ENCODE measurements around the gene ALCAM. TPM values are rescaled to one million over a fixed set of nuclear protein-coding genes. Genes with fewer than 3 reads are reported as not detected.

Gene ALCAM
- total RNA-seq, 2 experiments from 2014 or later = 1.6 to 1.9 TPM

DNA sequence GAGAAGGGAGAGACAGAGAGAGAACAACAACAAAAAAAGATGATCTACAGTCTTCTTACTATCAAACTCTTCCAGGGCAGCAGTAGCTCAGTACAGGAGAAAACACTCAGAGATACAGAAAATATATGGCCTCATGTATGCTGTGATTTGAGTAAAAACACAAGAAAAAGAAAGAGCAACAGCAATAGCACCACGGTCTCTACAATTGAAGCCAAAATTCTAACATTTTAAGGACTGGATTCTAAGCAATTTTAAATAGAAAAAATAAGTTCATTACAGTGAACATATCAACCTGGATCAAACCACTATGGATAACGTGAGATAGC is 43.5 kb upstream of the ALCAM start:
- Histone ChIP-seq H3K27ac (ENCODE audit: low read depth in 1 of 2, low read length in 2 of 2) (no peak overlapping the region), H3K36me3 (ENCODE audit: insufficient read depth, low read length) (no peaks in the 10 kb centered on the region), H3K4me1 (ENCODE audit: insufficient read depth, low read length) (no peaks in the 10 kb centered on the region), H3K9me3 (ENCODE audit: control insufficient read depth in 1 of 2, insufficient read depth in 1 of 2, low read length in 2 of 2) (no peaks in the 10 kb centered on the region), H3K4me3 (ENCODE audit: low read length) (no peak overlapping the region), H3K27me3 (ENCODE audit: control insufficient read depth in 1 of 2, insufficient read depth in 2 of 2, low read length in 2 of 2) (no peaks in the 10 kb centered on the region)
- POLR2A ChIA-PET = interaction anchor here (0.6 kb wide), 1 partner anchor 1254 kb away, joined by 3 read pairs; no protein-coding TSS in a partner anchor
- no peak overlapping the region for H3K4me3 Mint-ChIP-seq
- intact Hi-C loops (cut with DNase I, micrococcal nuclease) = no loop called here
- no peak for TF ChIP-seq CTCF (IDR thresholded peaks at IDR 0.05)
- DNase-seq = no peak
- CTCF ChIA-PET = no interaction called here
- no peaks in the 10 kb centered on the region for H3K4me1 Mint-ChIP-seq (ENCODE audit: low read depth)
- no peaks in the 10 kb centered on the region for H3K9me3 Mint-ChIP-seq
- ATAC-seq (ENCODE audit: poor library complexity) = no peak
- H3K27ac Mint-ChIP-seq = no peak overlapping the region
- no peaks in the 10 kb centered on the region for H3K36me3 Mint-ChIP-seq (ENCODE audit: low read depth)
- peaks cover 9% of the 10 kb centered on the region for H3K27me3 Mint-ChIP-seq

- Mint-ChIP-seq H3K9me3 (no peaks in the 10 kb centered on the region), H3K36me3 (ENCODE audit: low read depth) (no peaks in the 10 kb centered on the region), H3K4me3 (no peak overlapping the region), H3K27me3 (peaks cover 9% of the 10 kb centered on the region), H3K27ac (no peak overlapping the region), H3K4me1 (ENCODE audit: low read depth) (no peaks in the 10 kb centered on the region)
- Histone ChIP-seq H3K4me3 (ENCODE audit: low read length) (no peak overlapping the region), H3K27ac (ENCODE audit: low read depth in 1 of 2, low read length in 2 of 2) (no peak overlapping the region), H3K9me3 (ENCODE audit: control insufficient read depth in 1 of 2, insufficient read depth in 1 of 2, low read length in 2 of 2) (no peaks in the 10 kb centered on the region), H3K27me3 (ENCODE audit: control insufficient read depth in 1 of 2, insufficient read depth in 2 of 2, low read length in 2 of 2) (no peaks in the 10 kb centered on the region), H3K36me3 (ENCODE audit: insufficient read depth, low read length) (no peaks in the 10 kb centered on the region), H3K4me1 (ENCODE audit: insufficient read depth, low read length) (no peaks in the 10 kb centered on the region)
- DNase-seq = no peak
- no peak for ATAC-seq (ENCODE audit: poor library complexity)
- POLR2A ChIA-PET = no interaction called here
- CTCF ChIA-PET = no interaction called here
- TF ChIP-seq CTCF (IDR thresholded peaks at IDR 0.05) = no peak
- intact Hi-C loops (cut with DNase I, micrococcal nuclease) = no loop called here
Measured at GRCh38 chr3:105324951-105325350, 41.8 kb upstream of the ALCAM start.

DNA sequence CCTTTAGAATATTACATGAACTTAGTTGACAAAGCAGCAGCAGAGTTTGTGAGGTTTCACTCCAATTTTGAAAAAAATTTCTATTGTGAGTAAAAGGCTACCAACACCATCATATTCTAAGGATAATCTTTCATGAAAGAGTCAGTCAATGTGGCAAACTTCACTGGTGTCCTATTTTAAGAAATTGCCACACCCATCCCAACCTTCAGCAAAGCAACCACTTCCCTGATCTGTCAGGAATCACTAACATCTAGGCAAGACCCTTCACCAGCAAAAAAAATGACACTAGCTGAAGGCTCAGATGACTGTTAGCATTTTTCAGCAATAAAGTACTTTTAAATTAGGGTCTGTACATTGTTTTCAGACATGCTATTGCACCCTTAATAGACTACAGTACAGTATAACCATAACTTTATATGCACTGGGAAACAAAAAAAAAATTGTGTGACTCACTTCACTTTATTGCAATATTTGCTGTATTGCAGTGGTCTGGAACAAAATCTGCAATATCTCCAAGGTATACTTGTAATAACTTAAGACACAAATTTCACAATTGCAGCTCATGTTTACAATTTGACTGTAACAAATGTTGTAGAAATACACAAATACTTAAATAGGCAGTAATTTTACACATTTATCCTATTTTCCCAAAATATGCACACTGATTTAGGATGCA is 38.9 kb upstream of the ALCAM start:
- Histone ChIP-seq H3K27ac (ENCODE audit: low read depth in 1 of 2, low read length in 2 of 2) (no peak overlapping the region), H3K4me1 (ENCODE audit: insufficient read depth, low read length) (no peaks in the 10 kb centered on the region), H3K27me3 (ENCODE audit: control insufficient read depth in 1 of 2, insufficient read depth in 2 of 2, low read length in 2 of 2) (no peaks in the 10 kb centered on the region), H3K9me3 (ENCODE audit: control insufficient read depth in 1 of 2, insufficient read depth in 1 of 2, low read length in 2 of 2) (no peaks in the 10 kb centered on the region), H3K4me3 (ENCODE audit: low read length) (no peak overlapping the region), H3K36me3 (ENCODE audit: insufficient read depth, low read length) (no peaks in the 10 kb centered on the region)
- CTCF ChIA-PET = no interaction called here
- Mint-ChIP-seq H3K27me3 (peaks cover 9% of the 10 kb centered on the region), H3K27ac (no peak overlapping the region), H3K9me3 (no peaks in the 10 kb centered on the region), H3K4me1 (ENCODE audit: low read depth) (no peaks in the 10 kb centered on the region), H3K4me3 (no peak overlapping the region), H3K36me3 (ENCODE audit: low read depth) (no peaks in the 10 kb centered on the region)
- POLR2A ChIA-PET = no interaction called here
- no peak for DNase-seq
- no peak for ATAC-seq (ENCODE audit: poor library complexity)
- TF ChIP-seq CTCF (IDR thresholded peaks at IDR 0.05) = no peak
- intact Hi-C loops (cut with DNase I, micrococcal nuclease) = no loop called here
